Adrenal gland (tissue), 12 donors: Measurements from ENCODE around the gene MAU2. TPM values are rescaled to one million over a fixed set of nuclear protein-coding genes. Genes with fewer than 3 reads are reported as not detected.

Experiments used
- DNase-seq, 7 donors: peaks; one replicate each; pipeline ENCODE4 v3.0.0-alpha.2; 2019 to 2020
- H3K27ac ChIP-seq, 5 donors: fragments of 200-600 bp; sonication (generic) in 4 of 5; 1 replicate in 3 of 5; 2 replicates in 2 of 5; pipeline versions ENCODE4 v1.5.1 to v1.8.0; 2016 to 2020; ENCODE audit warnings: mild to moderate bottlenecking in 1 of 5
- H3K27me3 ChIP-seq: fragments of 200-600 bp; 2 replicates; pipeline ENCODE4 v1.8.0; 2021
- H3K36me3 ChIP-seq, 2 donors: fragments of 200-600 bp; replicated peaks in 1 of 2; 1 replicate in 1 of 2; 2 replicates in 1 of 2; pipeline versions ENCODE4 v1.5.1 to v1.8.0; 2018 to 2022
- H3K4me1 ChIP-seq, 2 donors: fragments of 200-600 bp; replicated peaks in 1 of 2; 1 replicate in 1 of 2; 2 replicates in 1 of 2; pipeline versions ENCODE4 v1.5.1 to v1.8.0; 2018 to 2021
- H3K4me3 ChIP-seq, 4 donors: fragments of 200-600 bp; sonication (generic) in 3 of 4; one replicate each; pipeline ENCODE4 v1.5.1; 2016 to 2018
- H3K9me3 ChIP-seq, 3 donors: fragments of 200-600 bp; sonication (generic) in 1 of 3; replicated peaks in 1 of 3; 1 replicate in 2 of 3; 2 replicates in 1 of 3; pipeline versions ENCODE4 v1.5.1 to v1.8.0; 2016 to 2021
- CTCF ChIP-seq, 6 experiments: fragments of 450-650 bp in 4 of 6; fragments of 200-600 bp in 2 of 6; sonication (generic) in 1 of 6; IDR thresholded peaks; 1 replicate in 5 of 6; 2 replicates in 1 of 6; pipeline versions ENCODE4 v1.5.1 to v1.8.0; 2016 to 2021; ENCODE audit warnings: antibody characterized with exemption in 6 of 6, mild to moderate bottlenecking in 2 of 6, moderate library complexity in 1 of 6
- POLR2A ChIP-seq, 2 donors: fragments of 450-650 bp; IDR thresholded peaks; one replicate each; pipeline ENCODE4 v1.6.1; 2017; ENCODE audit warnings: antibody characterized with exemption in 2 of 2, mild to moderate bottlenecking in 2 of 2, moderate library complexity in 1 of 2
- WGBS, 4 donors: extraction: QIAGEN DNeasy Blood & Tissue Kit in 2 of 4; methylation state at CpG; one replicate each; pipeline versions ENCODE4 v1.1.5 to v1.1.7; 2013 to 2017; 5-methylcytosine and 5-hydroxymethylcytosine counted together
- intact Hi-C, 2 donors: fragments of 100-400 bp; cut with DNase I; formaldehyde crosslinking; loops; one replicate each; pipeline versions ENCODE4 v1.14.1 to v1.15.0; 2022 to 2023
- polyA plus RNA-seq, 3 donors: library from polyadenylated mRNA; stranded (reverse); fragments of 200-250 nt in 2 of 3; fragments of 350-450 nt in 1 of 3; fragmentation: Illumina TruSeq in 1 of 3; extraction: RNeasy Lipid Tissue Mini Kit (QIAGEN cat#74804) in 1 of 3; gene quantifications; one replicate each; pipeline ENCODE4 v1.2.3, GENCODE V29; 2013 to 2014
- total RNA-seq, 9 donors: library from RNA; depleted of rRNA in 4 of 9; stranded (reverse); fragments of >200 nt in 4 of 9; fragments of 120-200 nt in 1 of 9; fragmentation: NEBNext Ultra II Directional in 1 of 9; extraction: Animal tissue kit (Norgen Biotek cat#: 25700) in 1 of 9; gene quantifications; one replicate each; pipeline versions ENCODE4 v1.1.0 to v1.2.4, GENCODE V29; 2013 to 2023
- donor health status: healthy with polysubstance abuse.
- donor health status: Bipolar disorder and iron deficiency.
- donor health status: DM: yes; HTN: yes; CAD: no.
- donor health status: DM: no; HTN: no; CAD: no.
- donor health status: DM: no; HTN: no; CAD: no.
- donor health status: DM: yes; HTN: yes; CAD: no.

MAU2 gene
- total and polyA plus RNA-seq, 12 donors: 14.9 to 64.8 (median 40.8) TPM

GRCh38 chr19:19382118-19382517, 61.5 kb downstream of the MAU2 start:
- Histone ChIP-seq H3K27me3 (no peaks in the 10 kb centered on the region), H3K36me3 (no peaks in the 10 kb centered on the region), H3K9me3 (no peaks in the 10 kb centered on the region), H3K4me3 (no peak overlapping the region), H3K27ac (no peak overlapping the region), H3K4me1 (peaks cover 14 to 16% of the 10 kb centered on the region in 2 donors)
- DNase-seq: no peak
- intact Hi-C loops: no loop called here
- TF ChIP-seq POLR2A (IDR thresholded peaks at IDR 0.05) (no peak), CTCF (IDR thresholded peaks at IDR 0.05) (no peak)
- 91 to 98% (median 96%) methylated on average over 8 of the region's 8 CpGs for WGBS, 4 donors

- intact Hi-C loops: no loop called here
- no peaks in the 10 kb centered on the region for H3K27me3 ChIP-seq
- peaks cover 14 to 31% of the 10 kb centered on the region in 2 donors for H3K4me1 ChIP-seq
- TF ChIP-seq CTCF (IDR thresholded peaks at IDR 0.05) (no peak), POLR2A (IDR thresholded peaks at IDR 0.05) (no peak)
- peak overlapping the region in 2 of 4 donors; percentile 34 to 68 for H3K4me3 ChIP-seq
- no peak for DNase-seq
- H3K9me3 ChIP-seq: no peaks in the 10 kb centered on the region
- WGBS, 4 donors: 68 to 77% (median 72%) methylated on average over 12 to 13 of the region's 13 CpGs
- H3K36me3 ChIP-seq: no peaks in the 10 kb centered on the region
- H3K27ac ChIP-seq: peak overlapping the region in 1 of 5 donors; percentile 79
These were observed 63.9 kb downstream of the MAU2 start for GRCh38 chr19:19384486-19384885.

DNA sequence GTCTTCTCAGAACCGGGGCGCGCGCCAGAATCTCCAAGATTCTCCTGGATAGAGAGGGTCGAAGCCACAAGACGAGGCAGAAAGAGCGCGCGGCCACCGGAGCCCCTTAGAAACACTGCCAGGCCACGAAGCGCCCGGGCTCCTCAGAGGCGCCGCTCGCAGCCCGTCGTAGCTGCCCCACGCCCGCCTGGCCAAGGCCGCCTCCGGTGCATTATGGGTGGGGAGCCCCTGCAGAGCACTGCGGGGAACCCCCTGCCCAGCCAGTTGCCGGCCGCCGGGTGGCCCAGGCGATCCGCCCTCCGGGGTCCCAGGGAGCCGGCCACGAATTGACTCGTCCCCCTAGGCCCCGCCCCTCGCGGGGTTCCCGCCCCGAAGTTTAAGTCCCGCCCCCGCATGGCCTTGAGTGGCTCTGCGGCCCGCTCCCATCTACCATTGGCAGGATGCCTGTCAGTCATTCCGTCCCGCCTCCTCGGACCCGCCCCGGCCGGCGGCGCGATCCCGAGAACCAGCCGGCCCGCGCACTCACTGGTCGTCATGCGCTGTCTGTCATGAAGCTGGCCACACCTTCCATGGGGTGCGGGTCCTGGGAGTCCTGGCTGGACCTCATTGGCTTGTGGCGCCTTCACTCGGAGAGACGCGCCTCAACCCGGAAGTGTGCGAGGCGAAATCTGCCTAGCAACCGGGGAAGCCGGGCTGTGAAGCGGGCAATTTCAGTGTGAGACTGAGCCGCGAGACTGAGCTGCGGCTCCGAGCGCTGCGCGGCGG, 64.7 kb downstream of the MAU2 start:
- H3K9me3 ChIP-seq: no peaks in the 10 kb centered on the region
- H3K4me3 ChIP-seq: peak overlapping the region in 2 of 4 donors; percentile 54 to 68
- DNase-seq: peak; percentile 99 to 100 (median 100)
- peak in 3 of 6 experiments; percentile 13 to 46 (median 20) for TF ChIP-seq CTCF (IDR thresholded peaks at IDR 0.05)
- peak; percentile 47 to 54 for TF ChIP-seq POLR2A (IDR thresholded peaks at IDR 0.05)
- 0 to 1% (median 0%) methylated on average over 15 to 75 of the region's 75 CpGs for WGBS, 4 donors
- H3K36me3 ChIP-seq: no peaks in the 10 kb centered on the region
- H3K4me1 ChIP-seq: peaks cover 23 to 39% of the 10 kb centered on the region in 2 donors
- H3K27ac ChIP-seq: peak overlapping the region in 4 of 5 donors; percentile 72 to 95 (median 80)
- intact Hi-C loops: no loop called here
- H3K27me3 ChIP-seq: no peaks in the 10 kb centered on the region

- Histone ChIP-seq H3K36me3 (no peaks in the 10 kb centered on the region), H3K9me3 (no peaks in the 10 kb centered on the region), H3K27ac (peak overlapping the region in 4 of 5 donors; percentile 56 to 95 (median 76)), H3K4me1 (peaks cover 27 to 47% of the 10 kb centered on the region in 2 donors), H3K27me3 (no peaks in the 10 kb centered on the region), H3K4me3 (peak overlapping the region in 3 of 4 donors; percentile 50 to 68 (median 54))
- peak in 4 of 7 donors; percentile 60 to 77 (median 63) for DNase-seq
- intact Hi-C loops: no loop called here
- TF ChIP-seq CTCF (IDR thresholded peaks at IDR 0.05) (peak in 1 of 6 experiments; percentile 3), POLR2A (IDR thresholded peaks at IDR 0.05) (peak; percentile 64 to 66)
- 1 to 13% (median 1%) methylated on average over 11 to 75 of the region's 75 CpGs for WGBS, 4 donors
These were observed 65.6 kb downstream of the MAU2 start for GRCh38 chr19:19385896-19386869.
